HepG2 (cell line): ENCODE results near the gene TBC1D14. TPM values are rescaled to one million over a fixed set of nuclear protein-coding genes. Genes with fewer than 3 reads are reported as not detected.

Source experiments
- BHLHE40 ChIP-seq: IDR thresholded peaks from 2 replicates; pipeline ENCODE4 v1.6.1; 2011; ENCODE audit warnings: low read length, improper control_type of control experiment
- CEBPZ ChIP-seq: IDR thresholded peaks from 2 replicates; pipeline ENCODE4 v1.6.1; 2012; ENCODE audit warnings: low read length, improper control_type of control experiment
- E2F1 ChIP-seq: sonication (generic); formaldehyde crosslinking; IDR thresholded peaks from 2 replicates; pipeline ENCODE4 v1.5.0; 2020; ENCODE audit warnings: missing genetic modification reagents
- FLYWCH1 ChIP-seq: sonication (generic); formaldehyde crosslinking; IDR thresholded peaks from 2 replicates; pipeline ENCODE4 v1.8.1; 2023; ENCODE audit warnings: mild to moderate bottlenecking, missing genetic modification reagents
- HES4 ChIP-seq: sonication (generic); formaldehyde crosslinking; IDR thresholded peaks from 2 replicates; pipeline ENCODE4 v1.9.0; 2021; ENCODE audit warnings: mild to moderate bottlenecking, missing genetic modification reagents, borderline replicate concordance
- HHEX ChIP-seq: IDR thresholded peaks from 2 replicates; pipeline ENCODE4 v1.6.1; 2016; ENCODE audit warnings: control low read depth
- HOXD1 ChIP-seq: sonication (generic); formaldehyde crosslinking; IDR thresholded peaks from 2 replicates; pipeline ENCODE4 v1.5.0; 2020; ENCODE audit warnings: missing genetic modification reagents
- IKZF4 ChIP-seq: sonication (generic); formaldehyde crosslinking; IDR thresholded peaks from 2 replicates; pipeline ENCODE4 v1.5.1; 2020; ENCODE audit warnings: borderline replicate concordance, mild to moderate bottlenecking, low read depth, missing genetic modification reagents; ENCODE audit errors: not compliant biosample characterization
- KLF12 ChIP-seq: sonication (generic); formaldehyde crosslinking; IDR thresholded peaks from 2 replicates; pipeline ENCODE4 v1.4.0; 2020; ENCODE audit warnings: missing genetic modification reagents, borderline replicate concordance
- MED13 ChIP-seq: sonication (generic); formaldehyde crosslinking; IDR thresholded peaks from 2 replicates; pipeline ENCODE4 v1.5.0; 2020; ENCODE audit warnings: missing genetic modification reagents
- MIER2 ChIP-seq: IDR thresholded peaks from 2 replicates; pipeline ENCODE4 v1.6.1; 2016; ENCODE audit warnings: missing biosample characterization, missing genetic modification reagents
- PATZ1 ChIP-seq: sonication (generic); formaldehyde crosslinking; IDR thresholded peaks from 2 replicates; pipeline ENCODE4 v1.4.0; 2020; ENCODE audit warnings: missing genetic modification reagents
- PHF8 ChIP-seq: sonication (generic); formaldehyde crosslinking; IDR thresholded peaks from 2 replicates; pipeline ENCODE4 v1.5.0; 2020; ENCODE audit warnings: missing genetic modification reagents
- POLR2A ChIP-seq, 2 experiments: IDR thresholded peaks; 2 replicates each; pipeline ENCODE4 v1.6.1; 2011; ENCODE audit warnings: low read depth in 2 of 2, low read length in 2 of 2, mild to moderate bottlenecking in 1 of 2, moderate library complexity in 1 of 2; ENCODE audit not compliant: insufficient read depth in 1 of 2
- REXO4 ChIP-seq: sonication (generic); formaldehyde crosslinking; IDR thresholded peaks from 2 replicates; pipeline ENCODE4 v1.8.0; 2022; ENCODE audit warnings: missing genetic modification reagents, mild to moderate bottlenecking, borderline replicate concordance
- RFX1 ChIP-seq: fragments of 450-650 bp; IDR thresholded peaks from 2 replicates; pipeline ENCODE4 v1.6.1; 2017
- RORA ChIP-seq: sonication (generic); formaldehyde crosslinking; IDR thresholded peaks from 2 replicates; pipeline ENCODE4 v1.5.0; 2020; ENCODE audit warnings: mild to moderate bottlenecking, missing genetic modification reagents, moderate library complexity
- SMARCC2 ChIP-seq: fragments of 450-650 bp; IDR thresholded peaks from 2 replicates; pipeline ENCODE4 v1.6.1; 2017; ENCODE audit warnings: antibody characterized with exemption, mild to moderate bottlenecking
- ZFYVE20 ChIP-seq: sonication (generic); formaldehyde crosslinking; IDR thresholded peaks from 2 replicates; pipeline ENCODE4 v1.8.0; 2023; ENCODE audit warnings: low read depth, mild to moderate bottlenecking, moderate library complexity, missing genetic modification reagents, borderline replicate concordance
- ZNF292 ChIP-seq: sonication (generic); formaldehyde crosslinking; IDR thresholded peaks from 2 replicates; pipeline ENCODE4 v1.8.1; 2022; ENCODE audit warnings: mild to moderate bottlenecking, low read depth, missing genetic modification reagents, borderline replicate concordance
- ZNF414 ChIP-seq: sonication (generic); formaldehyde crosslinking; IDR thresholded peaks from 2 replicates; pipeline ENCODE4 v1.5.0; 2020; ENCODE audit warnings: missing genetic modification reagents
- ZNF432 ChIP-seq: sonication (generic); formaldehyde crosslinking; IDR thresholded peaks from 2 replicates; pipeline ENCODE4 v1.5.0; 2020; ENCODE audit warnings: missing genetic modification reagents, mild to moderate bottlenecking, borderline replicate concordance
- polyA plus RNA-seq, 8 experiments: library from polyadenylated mRNA; depleted of rRNA in 3 of 8; stranded (reverse) in 7 of 8; unstranded in 1 of 8; fragments of >200 nt; fragmentation: Illumina TruSeq in 4 of 8; extraction: Trizol in 4 of 8; gene quantifications; 2 replicates each; pipeline versions ENCODE4 v1.2.1 to v1.2.3, GENCODE V29; 2011 to 2016; ENCODE audit warnings: low read depth in 4 of 8, missing spikeins in 1 of 8, mixed read lengths in 1 of 8; ENCODE audit not compliant: insufficient read depth in 1 of 8
- total RNA-seq, 5 experiments: library from RNA; depleted of rRNA; stranded (reverse); fragments of >200 nt; fragmentation: Illumina TruSeq; extraction: Trizol; gene quantifications; 2 replicates each; pipeline ENCODE4 v1.2.3, GENCODE V29; 2016; ENCODE audit warnings: low read depth in 1 of 5

Gene TBC1D14
- total and polyA plus RNA-seq, 2 of the 13 experiments (the other 11 are each of a cell fraction or from before 2014, with no cell fraction given), result 29.5 to 46.5 TPM

DNA sequence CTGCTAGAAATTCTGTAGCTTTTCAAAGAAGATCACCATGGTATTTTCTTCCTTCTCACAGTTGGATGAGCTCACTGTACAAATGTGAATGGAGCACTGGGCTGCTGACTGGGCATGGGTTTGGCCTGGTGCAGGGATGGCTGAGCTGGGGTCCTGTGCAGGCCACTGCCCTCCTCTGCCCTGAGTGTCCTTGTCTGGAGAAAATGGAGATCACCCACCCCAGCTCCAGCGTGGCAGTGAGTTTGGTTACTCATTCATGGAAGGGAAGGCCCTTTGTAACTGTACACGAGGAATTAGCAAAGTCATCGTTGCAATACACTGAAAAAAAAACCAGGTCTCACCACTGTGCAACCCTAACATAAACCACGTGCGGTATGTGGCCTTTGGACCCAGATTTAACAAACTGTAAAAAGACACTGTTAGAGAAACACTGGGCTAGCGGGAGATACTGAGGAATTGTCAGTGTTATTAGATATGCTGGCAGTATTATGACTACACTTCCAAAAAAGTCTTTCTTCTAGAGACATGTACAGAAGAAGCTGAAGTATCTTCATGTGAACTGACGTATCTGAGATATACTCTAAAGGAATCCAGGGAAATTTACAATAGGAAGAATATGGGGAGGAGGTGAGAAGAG, 16.1 kb upstream of the TBC1D14 start (continued):
- peak; percentile 70; the same call in 1 of the 2 replicates for TF ChIP-seq ZNF414 (CRISPR knock-in tag)
- TF ChIP-seq HHEX (CRISPR knock-in tag), result no peak
- no peak for TF ChIP-seq ZFYVE20 (CRISPR knock-in tag)
- TF ChIP-seq CEBPZ, result no peak
- TF ChIP-seq ZNF292, result peak; percentile 82
- peak; percentile 60; the same call in 1 of the 2 replicates for TF ChIP-seq HOXD1 (CRISPR knock-in tag)
- no peak for TF ChIP-seq REXO4 (CRISPR knock-in tag)
- 0 out of 2 replicates have a peak, but pooled peaks have one; percentile 24 for TF ChIP-seq SMARCC2
- peak; percentile 92 to 96 for TF ChIP-seq POLR2A (IDR thresholded peaks at IDR 0.05; ENCODE audit: insufficient read depth in 1 of 2, low read depth in 2 of 2, low read length in 2 of 2)
- TF ChIP-seq PHF8 (CRISPR knock-in tag), result peak; percentile 34; the same call in 1 of the 2 replicates
- TF ChIP-seq E2F1, result no peak
- no peak for TF ChIP-seq ZNF432 (CRISPR knock-in tag)
- no peak; the same call in 1 of the 2 replicates for TF ChIP-seq KLF12
- TF ChIP-seq FLYWCH1 (CRISPR knock-in tag), result no peak
- no peak for TF ChIP-seq IKZF4 (CRISPR knock-in tag)
- peak; percentile 87; the same call in 1 of the 2 replicates for TF ChIP-seq MED13 (CRISPR knock-in tag)
- no peak for TF ChIP-seq MIER2 (CRISPR knock-in tag)
- no peak for TF ChIP-seq HES4 (CRISPR knock-in tag)
- no peak for TF ChIP-seq RORA
- peak; percentile 87 for TF ChIP-seq BHLHE40
- TF ChIP-seq RFX1, result no peak
- TF ChIP-seq PATZ1 (CRISPR knock-in tag), result peak; percentile 88
